COLO668 (cell line): ENCODE measurements around the gene SKIC8.

Experiments
- DNase-seq: peaks from one replicate; lab custom pipeline; 2025; ENCODE audit not compliant: unreplicated experiment; lab: John Stamatoyannopoulos, UW

The SKIC8 gene

GRCh38 chr15:78322243-78322642 lies 22.8 kb upstream of the SKIC8 start:
- DNase-seq: peak; percentile 74

DNA sequence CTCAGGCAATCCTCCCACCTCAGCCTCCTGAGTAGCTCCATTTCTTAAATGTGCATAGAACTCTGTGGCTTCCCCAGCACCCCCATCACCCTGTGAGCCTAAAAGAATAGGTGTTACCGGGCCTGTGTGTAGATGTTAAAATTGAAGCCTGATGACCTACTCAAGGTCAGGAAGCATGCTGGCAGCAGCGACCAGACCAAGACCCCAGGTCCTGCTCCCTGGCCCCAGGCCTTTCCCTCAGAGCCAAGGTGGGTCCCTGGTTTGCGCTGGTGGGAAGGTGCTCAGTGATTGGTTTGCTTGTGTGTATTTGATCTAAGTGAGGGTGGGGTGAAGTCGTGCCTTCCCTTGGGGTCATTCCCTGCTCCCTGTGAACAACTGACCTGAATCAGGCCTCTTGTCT lies 22.4 kb upstream of the SKIC8 start:
- DNase-seq: no peak

DNA sequence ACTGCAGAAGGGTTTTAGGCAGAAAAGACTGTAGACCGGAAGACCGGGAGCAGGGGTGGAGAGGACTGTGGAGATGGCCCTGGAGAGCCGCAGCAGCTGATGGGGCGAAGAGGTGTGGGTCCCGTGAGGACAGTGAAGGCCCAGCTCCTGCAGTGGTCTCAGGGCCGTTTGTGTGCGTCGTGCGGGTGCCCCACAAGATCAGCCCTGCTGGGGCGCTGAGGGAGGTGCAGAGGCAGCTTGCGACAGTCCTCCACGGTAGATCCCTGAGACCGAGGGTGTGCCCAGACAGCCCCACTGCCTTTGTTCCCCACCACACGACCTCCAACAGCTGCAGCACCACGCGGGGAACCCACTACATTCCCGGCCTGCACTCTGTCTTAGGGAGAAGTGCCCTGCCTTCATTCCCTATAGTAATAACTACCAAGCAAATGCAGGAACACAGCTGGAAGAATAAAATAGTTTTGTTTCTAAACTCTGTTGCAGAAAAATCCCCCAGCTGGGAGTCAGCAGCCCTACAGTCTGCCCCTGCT lies 21.7 kb upstream of the SKIC8 start:
- no peak for DNase-seq

GRCh38 chr15:78320183-78320582 lies 20.8 kb upstream of the SKIC8 start:
- no peak for DNase-seq

- DNase-seq: no peak
Measured at GRCh38 chr15:78319588-78319987, 20.2 kb upstream of the SKIC8 start.

DNA sequence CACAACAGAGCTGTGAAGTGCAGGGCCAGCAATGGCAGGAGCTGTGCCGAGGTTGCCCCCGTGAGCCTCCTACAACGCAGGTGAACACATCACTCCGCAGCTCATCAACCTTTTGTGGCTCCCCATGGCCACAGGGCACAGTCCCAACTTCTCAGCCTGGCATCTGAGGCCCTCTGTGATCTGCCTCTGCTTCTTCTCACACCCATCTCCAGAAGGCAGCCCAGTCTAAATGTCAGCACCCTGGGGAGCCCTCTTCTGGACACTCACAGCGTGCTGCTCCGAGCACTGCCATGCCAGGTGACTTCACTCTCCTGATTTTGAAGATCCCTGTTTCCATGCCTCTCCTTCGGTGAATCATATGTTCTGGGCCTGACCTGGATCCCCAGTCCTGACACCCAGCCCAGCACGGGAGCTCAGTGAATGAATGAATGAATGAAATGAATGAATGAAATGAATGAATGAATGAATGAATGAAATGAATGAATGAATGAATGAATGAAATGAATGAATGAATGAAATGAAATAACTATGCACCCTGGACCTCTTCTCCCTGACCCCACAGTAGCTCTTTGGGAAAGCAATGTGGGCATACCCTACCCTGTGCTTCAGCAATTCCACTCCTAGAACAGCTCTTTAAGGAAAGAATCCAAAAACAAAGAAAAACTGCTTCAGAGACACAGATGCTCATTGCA lies 17.9 kb upstream of the SKIC8 start:
- peak; percentile 10 for DNase-seq

GRCh38 chr15:78316283-78317083 lies 17.1 kb upstream of the SKIC8 start:
- peak; percentile 14 for DNase-seq

DNA sequence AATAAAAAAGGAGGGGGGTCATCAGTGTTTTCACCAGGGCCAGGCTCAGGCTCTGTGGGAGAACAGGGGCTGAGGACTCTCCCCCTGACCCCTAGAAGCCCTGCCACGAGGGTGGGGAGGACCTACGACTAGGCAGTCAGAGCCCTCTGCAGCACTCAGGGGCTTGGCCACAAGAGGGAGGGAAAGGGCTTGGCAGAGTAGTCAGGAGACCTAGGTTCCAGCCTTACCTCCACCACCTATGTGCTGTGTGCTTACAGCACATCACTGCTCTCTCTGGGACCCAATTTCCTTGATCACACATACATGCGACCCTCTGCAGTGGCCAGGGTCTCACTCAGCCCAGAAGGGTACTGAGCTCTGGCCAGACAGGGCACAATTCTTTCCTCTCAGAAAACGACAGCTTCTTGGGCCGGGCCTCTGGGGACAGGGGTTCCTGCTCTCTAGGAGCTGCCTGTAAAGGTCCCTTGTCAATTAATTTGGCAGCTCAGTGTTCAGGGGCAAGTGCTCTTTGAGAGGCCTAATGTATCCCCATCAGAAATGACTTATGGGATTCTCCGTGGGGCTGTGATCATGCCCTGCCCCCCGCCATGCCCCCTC lies 16.4 kb upstream of the SKIC8 start:
- peak; percentile 17 for DNase-seq

GRCh38 chr15:78314181-78314581 lies 14.8 kb upstream of the SKIC8 start:
- DNase-seq: no peak

- DNase-seq: no peak
Measured at GRCh38 chr15:78313383-78313782, 14.0 kb upstream of the SKIC8 start.

- no peak for DNase-seq
Measured at GRCh38 chr15:78312957-78313356, 13.5 kb upstream of the SKIC8 start.

- no peak for DNase-seq
Measured at GRCh38 chr15:78312536-78312935, 13.1 kb upstream of the SKIC8 start.

DNA sequence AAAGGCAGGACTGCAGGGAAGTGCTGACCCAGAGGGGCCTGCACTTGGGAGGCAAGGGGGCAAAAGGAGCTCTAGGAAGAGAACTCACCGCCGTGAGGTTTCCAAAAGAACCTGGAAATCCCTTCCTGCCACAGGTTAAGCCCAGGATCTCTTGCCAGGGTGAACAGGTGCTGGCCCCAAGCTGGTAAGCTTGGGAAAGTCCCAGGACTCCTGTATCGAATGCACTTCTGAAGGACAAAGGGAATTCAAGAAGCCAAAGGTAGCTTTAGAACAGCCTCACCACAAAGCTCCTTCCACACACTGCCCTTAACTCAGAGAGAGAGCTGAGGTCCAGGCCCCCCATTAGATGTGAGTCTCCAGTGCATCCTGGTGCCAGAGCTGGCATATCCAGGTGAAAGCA lies 11.9 kb upstream of the SKIC8 start:
- no peak for DNase-seq

- DNase-seq: peak; percentile 64
Measured at GRCh38 chr15:78308422-78309032, 9.1 kb upstream of the SKIC8 start.

GRCh38 chr15:78307976-78308375 lies 8.6 kb upstream of the SKIC8 start:
- no peak for DNase-seq

DNA sequence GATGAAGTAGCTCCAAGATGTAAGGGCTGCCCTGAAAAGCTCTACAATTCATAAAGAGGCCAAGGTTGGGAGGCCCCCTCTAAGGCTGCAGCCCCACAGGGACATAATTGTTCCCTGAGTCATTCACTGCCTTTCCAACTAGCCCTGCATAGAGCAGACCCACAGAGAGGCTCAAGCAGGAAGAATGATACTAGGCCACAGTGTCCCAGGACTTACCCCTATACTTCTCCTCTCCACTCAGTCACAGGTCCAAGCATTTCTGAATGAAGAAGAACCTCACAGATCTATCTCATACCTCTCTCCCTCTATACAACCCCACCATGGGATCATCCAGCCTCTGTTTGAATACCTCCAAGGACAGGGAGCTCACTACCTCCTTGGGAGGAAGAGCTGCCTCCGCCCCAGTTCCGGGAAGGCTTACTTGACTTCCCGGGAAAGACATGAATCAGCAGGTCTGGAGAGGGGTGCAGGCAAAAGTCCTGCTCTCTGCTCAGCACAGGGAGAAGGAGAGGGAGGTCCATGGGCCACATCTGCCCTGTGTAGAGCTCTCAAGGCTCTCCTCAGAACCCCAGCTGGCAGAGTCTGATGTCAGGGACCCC lies 6.9 kb upstream of the SKIC8 start:
- DNase-seq: no peak

DNA sequence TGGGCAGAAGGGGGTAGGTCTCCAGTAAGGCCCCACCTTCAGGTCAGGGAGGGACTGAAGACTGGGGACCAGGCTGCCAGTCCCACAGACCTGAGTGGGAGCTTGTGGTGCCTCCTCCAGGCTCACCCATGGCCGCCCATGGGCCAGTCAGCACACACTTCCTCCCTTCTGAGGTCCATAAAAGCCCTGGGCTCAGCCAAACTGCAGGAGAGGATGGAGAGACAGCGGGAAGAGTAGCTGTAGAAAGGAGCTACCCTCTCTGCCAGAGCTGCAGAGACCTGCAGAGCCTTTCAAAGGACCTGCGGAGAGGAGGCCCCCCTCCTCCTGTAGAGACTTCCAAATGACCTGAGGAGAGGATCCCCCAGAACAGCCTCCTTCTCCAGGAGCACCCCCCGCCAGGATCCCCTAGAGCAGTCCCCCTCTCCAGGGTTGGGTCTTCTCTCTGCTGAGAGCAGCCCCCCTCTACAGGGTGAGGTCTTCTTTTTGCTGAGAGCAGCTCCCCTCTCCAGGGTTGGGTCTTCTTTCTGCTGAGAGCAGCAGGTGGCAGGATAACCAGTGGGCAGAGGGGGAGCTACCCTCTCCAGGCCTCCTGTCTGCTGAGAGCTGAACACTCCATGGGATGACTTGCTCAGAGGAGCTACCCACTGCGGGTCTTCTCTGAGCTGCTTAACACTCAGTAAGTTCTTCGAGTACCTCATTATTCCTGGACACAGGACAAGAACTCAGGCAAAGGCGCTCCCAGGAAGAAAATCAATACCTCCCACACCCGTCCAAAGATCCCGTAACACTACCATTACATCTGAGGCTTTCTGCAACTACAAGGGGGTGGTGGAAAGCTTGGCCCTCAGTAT lies 5.0 kb upstream of the SKIC8 start:
- DNase-seq: no peak

- DNase-seq: no peak
Measured at GRCh38 chr15:78302579-78303312, 3.3 kb upstream of the SKIC8 start.

DNA sequence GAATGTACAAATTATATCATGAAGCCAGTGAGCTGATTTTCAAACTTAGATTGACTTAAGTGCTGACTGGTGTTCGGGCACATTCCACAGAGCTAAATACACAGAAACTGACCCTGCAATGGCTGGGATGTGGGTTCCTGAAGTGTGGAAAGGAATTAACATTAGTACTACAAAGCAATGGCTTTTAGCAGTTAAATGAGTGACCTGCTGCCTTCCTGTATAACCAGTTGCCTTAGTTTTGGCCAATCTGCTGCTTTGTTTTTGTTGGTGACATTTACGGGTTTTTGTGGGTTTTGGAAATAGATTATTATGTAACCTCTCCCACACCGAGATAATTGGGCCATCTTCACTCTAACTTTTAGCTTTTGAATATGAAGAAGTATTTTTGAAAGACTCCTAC lies 2.4 kb upstream of the SKIC8 start:
- DNase-seq: no peak

- DNase-seq: no peak
Measured at GRCh38 chr15:78301326-78301725, 1.9 kb upstream of the SKIC8 start.
